Ramos (cell line): Measurements from ENCODE around the gene LMBR1L.

Experiments
- in situ Hi-C: fragments of 300-500 bp; cut with MboI; formaldehyde crosslinking; loops from one replicate; pipeline ENCODE4 v1.14.3; 2022; ENCODE audit warnings: low sequenced_read_pairs; ENCODE audit not compliant: unreplicated experiment

LMBR1L gene

GRCh38 chr12:49091056-49091835, 19.4 kb downstream of the LMBR1L start:
- in situ Hi-C loops: loop anchor here (10.0 kb wide), 1 partner anchor 144 kb away; no protein-coding TSS in a partner anchor

GRCh38 chr12:49089821-49090773, 20.6 kb downstream of the LMBR1L start:
- in situ Hi-C loops: loop anchor here (10.0 kb wide), 1 partner anchor 145 kb away; no protein-coding TSS in a partner anchor

GRCh38 chr12:49088932-49089330, 21.7 kb downstream of the LMBR1L start:
- in situ Hi-C loops: no loop called here

GRCh38 chr12:49088150-49088931, 22.3 kb downstream of the LMBR1L start:
- in situ Hi-C loops: no loop called here

GRCh38 chr12:49086116-49086515, 24.5 kb downstream of the LMBR1L start:
- in situ Hi-C loops: no loop called here

GRCh38 chr12:49084438-49084837, 26.2 kb downstream of the LMBR1L start:
- in situ Hi-C loops: no loop called here

- in situ Hi-C loops: no loop called here
These were observed 30.9 kb downstream of the LMBR1L start for GRCh38 chr12:49079793-49080192.

GRCh38 chr12:49070971-49071370, 39.7 kb downstream of the LMBR1L start:
- in situ Hi-C loops: no loop called here

- in situ Hi-C loops: loop anchor here (10.0 kb wide), 1 partner anchor 165 kb away; no protein-coding TSS in a partner anchor
These were observed 40.9 kb downstream of the LMBR1L start, which contains the start of gene RHEBL1 for GRCh38 chr12:49069507-49070346. TSS of gene RHEBL1 (minus strand) at chr12:49069979. CDS start at chr12:49069785, 194 bp downstream.

GRCh38 chr12:49068879-49069506, 41.7 kb downstream of the LMBR1L start:
- in situ Hi-C loops: loop anchor here (10.0 kb wide), 1 partner anchor 166 kb away; no protein-coding TSS in a partner anchor

- in situ Hi-C loops: loop anchor here (10.0 kb wide), 1 partner anchor 169 kb away; no protein-coding TSS in a partner anchor
These were observed 44.5 kb downstream of the LMBR1L start for GRCh38 chr12:49066120-49066519.

- in situ Hi-C loops: loop anchor here (10.0 kb wide), 1 partner anchor 170 kb away; no protein-coding TSS in a partner anchor
These were observed 45.9 kb downstream of the LMBR1L start for GRCh38 chr12:49064767-49065152.

- in situ Hi-C loops: loop anchor here (10.0 kb wide), 1 partner anchor 173 kb away; no protein-coding TSS in a partner anchor
These were observed 48.7 kb downstream of the LMBR1L start for GRCh38 chr12:49061916-49062315.

GRCh38 chr12:49061157-49061650, 49.4 kb downstream of the LMBR1L start:
- in situ Hi-C loops: loop anchor here (10.0 kb wide), 1 partner anchor 174 kb away; no protein-coding TSS in a partner anchor

- in situ Hi-C loops: loop anchor here (10.0 kb wide), 1 partner anchor 174 kb away; no protein-coding TSS in a partner anchor
These were observed 50.1 kb downstream of the LMBR1L start, which contains the start of gene KMT2D for GRCh38 chr12:49060237-49061156. TSS of gene KMT2D (minus strand) at chr12:49060794. CDS start at chr12:49055324, 5,470 bp downstream.

- in situ Hi-C loops: loop anchor here (10.0 kb wide), 1 partner anchor 175 kb away; no protein-coding TSS in a partner anchor
These were observed 51.1 kb downstream of the LMBR1L start for GRCh38 chr12:49059299-49060171.
